Prostate gland (tissue), 2 donors: ENCODE measurements around the gene MIOS. TPM values are rescaled to one million over a fixed set of nuclear protein-coding genes. Genes with fewer than 3 reads are reported as not detected.

Experiments used
- DNase-seq: peaks from one replicate; pipeline ENCODE4 v3.0.0-alpha.2; 2019; ENCODE audit warnings: low spot score
- H3K27ac ChIP-seq, 2 donors: fragments of 200-600 bp; sonication (generic); 2 replicates each; pipeline ENCODE4 v1.5.1; 2017 to 2019
- H3K27me3 ChIP-seq: fragments of 200-600 bp; sonication (generic); replicated peaks from 2 replicates; pipeline ENCODE4 v1.5.1; 2019; ENCODE audit not compliant: insufficient read depth
- H3K36me3 ChIP-seq, 2 donors: fragments of 200-600 bp; sonication (generic); 1 replicate in 1 of 2; 2 replicates in 1 of 2; pipeline versions ENCODE4 v1.5.1 to v1.8.1; 2017 to 2019
- H3K4me1 ChIP-seq: fragments of 200-600 bp; sonication (generic); replicated peaks from 2 replicates; pipeline ENCODE4 v1.5.1; 2019
- H3K4me3 ChIP-seq, 2 donors: fragments of 200-600 bp; sonication (generic); 2 replicates each; pipeline ENCODE4 v1.5.1; 2017 to 2019
- H3K9me3 ChIP-seq: fragments of 200-600 bp; sonication (generic); 2 replicates; pipeline ENCODE4 v1.5.1; 2017
- CTCF ChIP-seq, 4 experiments: fragments of 200-600 bp in 2 of 4; fragments of 450-650 bp in 2 of 4; sonication (generic) in 2 of 4; IDR thresholded peaks; 1 replicate in 3 of 4; 2 replicates in 1 of 4; pipeline ENCODE4 v1.5.1; 2016 to 2019; ENCODE audit warnings: antibody characterized with exemption in 4 of 4, mild to moderate bottlenecking in 2 of 4, moderate library complexity in 2 of 4
- POLR2A ChIP-seq: fragments of 450-650 bp; IDR thresholded peaks from one replicate; pipeline ENCODE4 v1.6.1; 2016; ENCODE audit warnings: antibody characterized with exemption, mild to moderate bottlenecking
- POLR2AphosphoS5 ChIP-seq: sonication (generic); formaldehyde crosslinking; IDR thresholded peaks from one replicate; pipeline ENCODE4 v1.6.1; 2017; ENCODE audit warnings: antibody characterized with exemption
- whole genome bisulfite sequencing: methylation state at CpG from one replicate; pipeline ENCODE4 v1.1.5; 2018; 5-methylcytosine and 5-hydroxymethylcytosine counted together
- intact Hi-C: fragments of 100-400 bp; cut with DNase I; formaldehyde crosslinking; loops from one replicate; pipeline ENCODE4 v1.14.2; 2022
- total RNA-seq, 2 donors: library from RNA; depleted of rRNA; stranded (reverse); fragments of >200 nt; gene quantifications; one replicate each; pipeline ENCODE4 v1.1.0, GENCODE V29; 2016

Gene MIOS
- total RNA-seq, 2 donors from 2014 or later = 52.3 to 85.6 TPM

- H3K36me3 ChIP-seq = no peaks in the 10 kb centered on the region
- no peak overlapping the region for H3K4me3 ChIP-seq
- no peaks in the 10 kb centered on the region for H3K27me3 ChIP-seq
- WGBS = 92% methylated on average over 2 of the region's 2 CpGs
- no peaks in the 10 kb centered on the region for H3K9me3 ChIP-seq
- H3K4me1 ChIP-seq = no peaks in the 10 kb centered on the region
- TF ChIP-seq CTCF (IDR thresholded peaks at IDR 0.05) (no peak), POLR2AphosphoS5 (no peak)
- intact Hi-C loops = no loop called here
- DNase-seq = no peak
- no peak overlapping the region for H3K27ac ChIP-seq
Measured at GRCh38 chr7:7650682-7651206, 84.1 kb downstream of the MIOS start.

GRCh38 chr7:7651479-7651878 lies 84.8 kb downstream of the MIOS start:
- H3K4me3 ChIP-seq = no peak overlapping the region
- 52% methylated on average over 3 of the region's 3 CpGs for WGBS
- H3K27me3 ChIP-seq = no peaks in the 10 kb centered on the region
- H3K27ac ChIP-seq = no peak overlapping the region
- H3K9me3 ChIP-seq = no peaks in the 10 kb centered on the region
- no peaks in the 10 kb centered on the region for H3K36me3 ChIP-seq
- TF ChIP-seq CTCF (IDR thresholded peaks at IDR 0.05) = no peak
- no peak for TF ChIP-seq POLR2AphosphoS5
- no peak for TF ChIP-seq POLR2A
- DNase-seq = no peak
- H3K4me1 ChIP-seq = no peaks in the 10 kb centered on the region
- intact Hi-C loops = no loop called here

- no peaks in the 10 kb centered on the region for H3K9me3 ChIP-seq
- TF ChIP-seq CTCF (IDR thresholded peaks at IDR 0.05) (no peak), POLR2AphosphoS5 (no peak), POLR2A (no peak)
- no peak overlapping the region for H3K27ac ChIP-seq
- no peaks in the 10 kb centered on the region for H3K27me3 ChIP-seq
- 60% methylated on average over 1 of the region's 1 CpG for WGBS
- no peaks in the 10 kb centered on the region for H3K36me3 ChIP-seq
- intact Hi-C loops = no loop called here
- H3K4me1 ChIP-seq = no peaks in the 10 kb centered on the region
- no peak overlapping the region for H3K4me3 ChIP-seq
- DNase-seq = no peak
Measured at GRCh38 chr7:7652798-7653540, 86.3 kb downstream of the MIOS start.

- H3K4me1 ChIP-seq = no peaks in the 10 kb centered on the region
- no peaks in the 10 kb centered on the region for H3K36me3 ChIP-seq
- no peak overlapping the region for H3K4me3 ChIP-seq
- no peak for TF ChIP-seq POLR2A
- no peak for TF ChIP-seq POLR2AphosphoS5
- TF ChIP-seq CTCF (IDR thresholded peaks at IDR 0.05) = peak in 2 of 4 experiments; percentile 18 to 24
- DNase-seq = no peak
- H3K27ac ChIP-seq = no peak overlapping the region
- no peaks in the 10 kb centered on the region for H3K9me3 ChIP-seq
- intact Hi-C loops = no loop called here
- 67% methylated on average over 3 of the region's 3 CpGs for WGBS
- H3K27me3 ChIP-seq = no peaks in the 10 kb centered on the region
Measured at GRCh38 chr7:7653593-7654187, 87.0 kb downstream of the MIOS start.
